ENCODE data around the gene IGDCC3. TPM values are rescaled to one million over a fixed set of nuclear protein-coding genes. Genes with fewer than 3 reads are reported as not detected.

The IGDCC3 gene
- polyA plus RNA-seq, 1 donor (not counting 4 experiments of a cell fraction or from before 2014, with no cell fraction given): not detected

DNA sequence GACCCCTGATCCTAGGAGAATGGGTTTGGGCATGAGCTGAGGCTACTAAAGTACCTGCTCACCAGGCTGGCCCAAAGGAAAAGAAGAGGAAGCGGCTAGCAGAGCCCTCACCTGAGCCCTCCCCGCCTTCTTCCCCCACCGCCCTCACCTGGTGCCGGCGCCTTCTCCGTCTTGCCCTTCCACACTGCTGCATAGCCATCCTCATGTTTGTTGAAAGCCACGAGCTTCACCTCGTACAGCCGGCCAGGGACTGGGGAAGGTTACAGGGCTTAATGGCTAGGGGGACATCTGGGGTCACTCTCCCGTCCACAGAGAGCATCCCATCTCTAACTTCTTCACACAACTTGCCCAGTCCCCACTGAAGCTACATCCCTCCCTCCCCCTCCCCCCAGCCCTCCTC lies 13.9 kb upstream of the IGDCC3 start:
- Histone ChIP-seq H4K20me1 (ENCODE audit: control insufficient read depth, extremely low read depth, insufficient read depth, low read length) (no peaks in the 10 kb centered on the region), H3K9me3 (ENCODE audit: control insufficient read depth, low read depth, low read length) (no peaks in the 10 kb centered on the region), H3K9me1 (ENCODE audit: control insufficient read depth, extremely low read depth, insufficient read depth, low read length) (no peaks in the 10 kb centered on the region), H3K4me2 (ENCODE audit: control insufficient read depth, extremely low read depth, insufficient read depth, low read depth, low read length) (no peak overlapping the region), H3K79me2 (ENCODE audit: control insufficient read depth, insufficient read depth, low read length) (no peaks in the 10 kb centered on the region), H2AFZ (ENCODE audit: control insufficient read depth, low read length) (no peak overlapping the region), H3K36me3 (ENCODE audit: control insufficient read depth in 2 of 2, extremely low read depth in 1 of 2, insufficient read depth in 2 of 2, low read length in 2 of 2) (no peaks in the 10 kb centered on the region), H3K27ac (ENCODE audit: control insufficient read depth, insufficient read depth, low read length) (no peak overlapping the region), H3K4me1 (ENCODE audit: control insufficient read depth, extremely low read depth, insufficient read depth, low read length) (no peaks in the 10 kb centered on the region), H3K9ac (ENCODE audit: control insufficient read depth, extremely low read depth, insufficient read depth, low read length) (no peak overlapping the region), H3K27me3 (ENCODE audit: control insufficient read depth, extremely low read depth, insufficient read depth, low read length) (peaks cover 59% of the 10 kb centered on the region), H3K4me3 (ENCODE audit: control insufficient read depth in 2 of 3, extremely low read depth in 1 of 3, insufficient read depth in 2 of 3, low read depth in 1 of 3, low read length in 3 of 3) (no peak overlapping the region)
- dilution Hi-C loops (cut with MboI; ENCODE audit: extremely low pct_ligation_motif_present, low sequenced_read_pairs): no loop called here
- DNase-seq (ENCODE audit: low read depth, low spot score) (no peak), FAIRE-seq (no peak)
- no peak for TF ChIP-seq EZH2 (IDR thresholded peaks at IDR 0.05; ENCODE audit: low read length)
- TF ChIP-seq, protein P1, sequence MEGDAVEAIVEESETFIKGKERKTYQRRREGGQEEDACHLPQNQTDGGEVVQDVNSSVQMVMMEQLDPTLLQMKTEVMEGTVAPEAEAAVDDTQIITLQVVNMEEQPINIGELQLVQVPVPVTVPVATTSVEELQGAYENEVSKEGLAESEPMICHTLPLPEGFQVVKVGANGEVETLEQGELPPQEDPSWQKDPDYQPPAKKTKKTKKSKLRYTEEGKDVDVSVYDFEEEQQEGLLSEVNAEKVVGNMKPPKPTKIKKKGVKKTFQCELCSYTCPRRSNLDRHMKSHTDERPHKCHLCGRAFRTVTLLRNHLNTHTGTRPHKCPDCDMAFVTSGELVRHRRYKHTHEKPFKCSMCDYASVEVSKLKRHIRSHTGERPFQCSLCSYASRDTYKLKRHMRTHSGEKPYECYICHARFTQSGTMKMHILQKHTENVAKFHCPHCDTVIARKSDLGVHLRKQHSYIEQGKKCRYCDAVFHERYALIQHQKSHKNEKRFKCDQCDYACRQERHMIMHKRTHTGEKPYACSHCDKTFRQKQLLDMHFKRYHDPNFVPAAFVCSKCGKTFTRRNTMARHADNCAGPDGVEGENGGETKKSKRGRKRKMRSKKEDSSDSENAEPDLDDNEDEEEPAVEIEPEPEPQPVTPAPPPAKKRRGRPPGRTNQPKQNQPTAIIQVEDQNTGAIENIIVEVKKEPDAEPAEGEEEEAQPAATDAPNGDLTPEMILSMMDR (optimal IDR thresholded peaks at IDR 0.05 in 1 of 3, IDR thresholded peaks at IDR 0.05 in 1 of 3, conservative IDR thresholded peaks at IDR 0.05 in 1 of 3; ENCODE audit: extremely low read depth in 1 of 3, insufficient read depth in 2 of 3, low read length in 3 of 3): no peak

DNA sequence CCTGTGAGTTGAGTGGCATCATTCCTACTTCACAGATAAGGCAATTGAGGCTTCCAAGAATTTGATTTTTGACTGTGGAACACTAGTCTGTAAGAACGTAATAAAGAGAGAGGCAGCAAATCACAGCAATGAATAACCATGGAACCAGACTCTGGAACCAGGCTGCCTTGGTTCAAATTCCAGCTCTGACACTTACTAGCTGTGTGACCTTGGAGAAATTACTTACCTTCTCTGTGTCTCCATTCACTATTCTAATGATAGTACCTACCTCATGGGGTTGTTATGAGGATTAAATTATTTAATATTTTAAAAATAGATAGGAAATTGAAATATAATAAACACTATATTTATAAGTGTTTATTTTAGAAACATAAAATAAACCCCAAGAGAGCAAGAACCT lies 12.6 kb upstream of the IGDCC3 start:
- peaks cover 47% of the 10 kb centered on the region for H3K27me3 ChIP-seq (ENCODE audit: control insufficient read depth, extremely low read depth, insufficient read depth, low read length)
- H3K9ac ChIP-seq (ENCODE audit: control insufficient read depth, extremely low read depth, insufficient read depth, low read length): no peak overlapping the region
- H3K27ac ChIP-seq (ENCODE audit: control insufficient read depth, insufficient read depth, low read length): no peak overlapping the region
- no peak for FAIRE-seq
- H3K4me3 ChIP-seq (ENCODE audit: control insufficient read depth in 2 of 3, extremely low read depth in 1 of 3, insufficient read depth in 2 of 3, low read depth in 1 of 3, low read length in 3 of 3): no peak overlapping the region
- no peak overlapping the region for H2AFZ ChIP-seq (ENCODE audit: control insufficient read depth, low read length)
- no peaks in the 10 kb centered on the region for H4K20me1 ChIP-seq (ENCODE audit: control insufficient read depth, extremely low read depth, insufficient read depth, low read length)
- no peak for DNase-seq (ENCODE audit: low read depth, low spot score)
- no peaks in the 10 kb centered on the region for H3K79me2 ChIP-seq (ENCODE audit: control insufficient read depth, insufficient read depth, low read length)
- TF ChIP-seq, protein P1 (optimal IDR thresholded peaks at IDR 0.05 in 1 of 3, IDR thresholded peaks at IDR 0.05 in 1 of 3, conservative IDR thresholded peaks at IDR 0.05 in 1 of 3; ENCODE audit: extremely low read depth in 1 of 3, insufficient read depth in 2 of 3, low read length in 3 of 3): no peak
- TF ChIP-seq EZH2 (IDR thresholded peaks at IDR 0.05; ENCODE audit: low read length): no peak
- no peaks in the 10 kb centered on the region for H3K36me3 ChIP-seq (ENCODE audit: control insufficient read depth in 2 of 2, extremely low read depth in 1 of 2, insufficient read depth in 2 of 2, low read length in 2 of 2)
- H3K9me3 ChIP-seq (ENCODE audit: control insufficient read depth, low read depth, low read length): no peaks in the 10 kb centered on the region
- H3K9me1 ChIP-seq (ENCODE audit: control insufficient read depth, extremely low read depth, insufficient read depth, low read length): no peaks in the 10 kb centered on the region
- dilution Hi-C loops (cut with MboI; ENCODE audit: extremely low pct_ligation_motif_present, low sequenced_read_pairs): no loop called here
- no peak overlapping the region for H3K4me2 ChIP-seq (ENCODE audit: control insufficient read depth, extremely low read depth, insufficient read depth, low read depth, low read length)
- no peaks in the 10 kb centered on the region for H3K4me1 ChIP-seq (ENCODE audit: control insufficient read depth, extremely low read depth, insufficient read depth, low read length)

All from keratinocyte (primary cell).